Liver (tissue), 9 donors: Measurements from ENCODE around the gene SMYD3. TPM values are rescaled to one million over a fixed set of nuclear protein-coding genes. Genes with fewer than 3 reads are reported as not detected.

Source experiments
- DNase-seq: peaks from one replicate; pipeline ENCODE4 v3.0.0-alpha.2; 2017; ENCODE audit warnings: low spot score
- H3K27ac ChIP-seq, 2 donors: one replicate each; pipeline ENCODE4 v1.7.0; 2013; ENCODE audit warnings: inconsistent platforms in 2 of 2, low read length in 2 of 2, control low read depth in 1 of 2, low read depth in 1 of 2, mild to moderate bottlenecking in 1 of 2
- H3K27me3 ChIP-seq, 4 donors: one replicate each; pipeline versions ENCODE4 v1.6.1 to v1.7.0; 2013; ENCODE audit warnings: low read length in 3 of 4, inconsistent platforms in 1 of 4, mild to moderate bottlenecking in 1 of 4, moderate library complexity in 1 of 4; ENCODE audit not compliant: control insufficient read depth in 4 of 4, insufficient read depth in 4 of 4
- H3K36me3 ChIP-seq, 4 donors: one replicate each; pipeline versions ENCODE4 v1.6.1 to v1.7.0; 2013; ENCODE audit warnings: low read length in 3 of 4, mild to moderate bottlenecking in 3 of 4, low read depth in 1 of 4, moderate library complexity in 1 of 4; ENCODE audit not compliant: control insufficient read depth in 4 of 4, insufficient read depth in 3 of 4
- H3K4me1 ChIP-seq, 4 donors: one replicate each; pipeline versions ENCODE4 v1.6.1 to v1.7.0; 2013; ENCODE audit warnings: low read length in 3 of 4, mild to moderate bottlenecking in 3 of 4, moderate library complexity in 1 of 4; ENCODE audit not compliant: control insufficient read depth in 4 of 4, insufficient read depth in 4 of 4
- H3K4me3 ChIP-seq, 3 donors: one replicate each; pipeline versions ENCODE4 v1.6.1 to v1.7.0; 2013; ENCODE audit warnings: low read length in 3 of 3, control low read depth in 1 of 3, low read depth in 1 of 3, mild to moderate bottlenecking in 1 of 3
- H3K9ac ChIP-seq, 2 donors: one replicate each; pipeline ENCODE4 v1.7.0; 2013; ENCODE audit warnings: low read length in 2 of 2, mild to moderate bottlenecking in 2 of 2, moderate library complexity in 2 of 2, control low read depth in 1 of 2, low read depth in 1 of 2
- H3K9me3 ChIP-seq, 4 donors: one replicate each; pipeline versions ENCODE4 v1.6.1 to v1.7.0; 2013; ENCODE audit warnings: low read length in 3 of 4; ENCODE audit not compliant: control insufficient read depth in 4 of 4
- ATF3 ChIP-seq: IDR thresholded peaks from 2 replicates; pipeline ENCODE4 v1.6.1; 2016; ENCODE audit warnings: antibody characterized with exemption
- CTCF ChIP-seq: fragments of 150-350 bp; IDR thresholded peaks from 2 replicates; pipeline ENCODE4 v1.5.1; 2017; ENCODE audit warnings: improper control_type of control experiment, low read depth, low read length; ENCODE audit not compliant: missing input control
- EGR1 ChIP-seq, 2 donors: IDR thresholded peaks; 2 replicates each; pipeline ENCODE4 v1.6.1; 2016 to 2018; ENCODE audit warnings: antibody characterized with exemption in 2 of 2, low read depth in 2 of 2
- FOXA1 ChIP-seq: IDR thresholded peaks from 2 replicates; pipeline ENCODE4 v1.6.1; 2016; ENCODE audit warnings: antibody characterized with exemption
- FOXA2 ChIP-seq: IDR thresholded peaks from 2 replicates; pipeline ENCODE4 v1.6.1; 2016; ENCODE audit warnings: antibody characterized with exemption
- GABPA ChIP-seq, 2 donors: IDR thresholded peaks in 1 of 2; conservative IDR thresholded peaks in 1 of 2; 2 replicates each; pipeline ENCODE4 v1.6.1; 2016; ENCODE audit warnings: antibody characterized with exemption in 2 of 2, mild to moderate bottlenecking in 1 of 2, moderate library complexity in 1 of 2
- HNF4A ChIP-seq, 2 donors: conservative IDR thresholded peaks; 2 replicates each; pipeline ENCODE4 v1.6.1; 2016; ENCODE audit warnings: antibody characterized with exemption in 2 of 2, mild to moderate bottlenecking in 2 of 2
- HNF4G ChIP-seq: IDR thresholded peaks from 2 replicates; pipeline ENCODE4 v1.6.1; 2016; ENCODE audit warnings: antibody characterized with exemption
- JUND ChIP-seq, 2 donors: IDR thresholded peaks; 2 replicates each; pipeline ENCODE4 v1.6.1; 2016; ENCODE audit warnings: antibody characterized with exemption in 2 of 2
- MAX ChIP-seq: IDR thresholded peaks from 2 replicates; pipeline ENCODE4 v1.6.1; 2016; ENCODE audit warnings: antibody characterized with exemption
- NR2F2 ChIP-seq: IDR thresholded peaks from 2 replicates; pipeline ENCODE4 v1.6.1; 2016; ENCODE audit warnings: antibody characterized with exemption
- RAD21 ChIP-seq, 2 donors: IDR thresholded peaks; 2 replicates each; pipeline ENCODE4 v1.6.1; 2016; ENCODE audit warnings: antibody characterized with exemption in 2 of 2, mild to moderate bottlenecking in 2 of 2
- REST ChIP-seq: IDR thresholded peaks from 2 replicates; pipeline ENCODE4 v1.6.1; 2016; ENCODE audit warnings: antibody characterized with exemption, mild to moderate bottlenecking
- RXRA ChIP-seq, 2 donors: IDR thresholded peaks; 2 replicates each; pipeline ENCODE4 v1.6.1; 2017 to 2018; ENCODE audit warnings: antibody characterized with exemption in 2 of 2, mild to moderate bottlenecking in 1 of 2
- SP1 ChIP-seq: IDR thresholded peaks from 2 replicates; pipeline ENCODE4 v1.6.1; 2018; ENCODE audit warnings: antibody characterized with exemption, mild to moderate bottlenecking
- TAF1 ChIP-seq: conservative IDR thresholded peaks from 2 replicates; pipeline ENCODE4 v1.6.1; 2016; ENCODE audit warnings: antibody characterized with exemption, mild to moderate bottlenecking
- YY1 ChIP-seq: IDR thresholded peaks from 2 replicates; pipeline ENCODE4 v1.6.1; 2016; ENCODE audit warnings: antibody characterized with exemption, mild to moderate bottlenecking
- ZBTB33 ChIP-seq: IDR thresholded peaks from 2 replicates; pipeline ENCODE4 v1.6.1; 2016; ENCODE audit warnings: antibody characterized with exemption
- WGBS: extraction: QIAGEN DNeasy Blood & Tissue Kit; methylation state at CpG from one replicate; pipeline ENCODE4 v1.1.7; 2013; 5-methylcytosine and 5-hydroxymethylcytosine counted together
- polyA plus RNA-seq, 2 donors: library from polyadenylated mRNA; stranded (reverse) in 1 of 2; unstranded in 1 of 2; fragments of 200-250 nt in 1 of 2; fragments of >200 nt in 1 of 2; fragmentation: Nextera tagmentation in 1 of 2; extraction: Ambion mirVana in 1 of 2; gene quantifications; one replicate each; pipeline versions ENCODE4 v1.2.1 to v1.2.3, GENCODE V29; 2013 to 2015
- total RNA-seq, 2 donors: library from RNA; depleted of rRNA; stranded (reverse); fragments of >200 nt; gene quantifications; one replicate each; pipeline ENCODE4 v1.2.3, GENCODE V29; 2014
- donor health status: healthy.
- donor health status: healthy.
- donor health status: healthy.
- donor health status: healthy.
- donor health status: healthy.

The SMYD3 gene
- total and polyA plus RNA-seq, 4 donors = 3.1 to 9.1 (median 8.0) TPM

GRCh38 chr1:245812278-245812677 is 694.8 kb downstream of the SMYD3 start (continued):
- TF ChIP-seq ATF3 = no peak
- no peak for TF ChIP-seq RXRA (IDR thresholded peaks at IDR 0.05)

GRCh38 chr1:245810789-245811337 is 696.2 kb downstream of the SMYD3 start:
- DNase-seq = no peak

More at GRCh38 chr1:245810789-245811337, 696.2 kb downstream of the SMYD3 start:
- H3K36me3 ChIP-seq = no peaks in the 10 kb centered on the region
- WGBS = 39% methylated on average over 7 of the region's 7 CpGs
- no peaks in the 10 kb centered on the region for H3K9me3 ChIP-seq
- peaks cover 0 to 10% (median 3%) of the 10 kb centered on the region in 4 donors for H3K4me1 ChIP-seq
- H3K9ac ChIP-seq = no peak overlapping the region
- no peak overlapping the region for H3K4me3 ChIP-seq
- H3K27me3 ChIP-seq = no peaks in the 10 kb centered on the region
- TF ChIP-seq HNF4G = peak; percentile 86
- no peak for TF ChIP-seq TAF1
- no peak for TF ChIP-seq REST
- peak; percentile 73 for TF ChIP-seq ATF3
- TF ChIP-seq JUND (IDR thresholded peaks at IDR 0.05) = peak; percentile 27 to 29
- no peak for TF ChIP-seq CTCF
- TF ChIP-seq GABPA (IDR thresholded peaks at IDR 0.05 in 1 of 2, conservative IDR thresholded peaks at IDR 0.05 in 1 of 2) = no peak
- TF ChIP-seq SP1 = peak; percentile 78
- TF ChIP-seq FOXA2 = peak; percentile 78
- TF ChIP-seq ZBTB33 = no peak
- peak; percentile 17 to 38 for TF ChIP-seq RXRA (IDR thresholded peaks at IDR 0.05)
- peak; percentile 52 for TF ChIP-seq YY1
- peak; percentile 87 to 89 for TF ChIP-seq HNF4A (conservative IDR thresholded peaks at IDR 0.05)
- peak; percentile 46 to 49 for TF ChIP-seq RAD21 (IDR thresholded peaks at IDR 0.05)
- no peak for TF ChIP-seq EGR1 (IDR thresholded peaks at IDR 0.05; ENCODE audit: low read depth in 2 of 2)
- no peak for TF ChIP-seq MAX
- TF ChIP-seq FOXA1 = peak; percentile 42
- TF ChIP-seq NR2F2 = no peak
- H3K27ac ChIP-seq = no peak overlapping the region
